ENCODE results near the gene SAMD4B. TPM values are rescaled to one million over a fixed set of nuclear protein-coding genes. Genes with fewer than 3 reads are reported as not detected.

The SAMD4B gene
- total RNA-seq, 1 donor from 2014 or later = 22.4 TPM

DNA sequence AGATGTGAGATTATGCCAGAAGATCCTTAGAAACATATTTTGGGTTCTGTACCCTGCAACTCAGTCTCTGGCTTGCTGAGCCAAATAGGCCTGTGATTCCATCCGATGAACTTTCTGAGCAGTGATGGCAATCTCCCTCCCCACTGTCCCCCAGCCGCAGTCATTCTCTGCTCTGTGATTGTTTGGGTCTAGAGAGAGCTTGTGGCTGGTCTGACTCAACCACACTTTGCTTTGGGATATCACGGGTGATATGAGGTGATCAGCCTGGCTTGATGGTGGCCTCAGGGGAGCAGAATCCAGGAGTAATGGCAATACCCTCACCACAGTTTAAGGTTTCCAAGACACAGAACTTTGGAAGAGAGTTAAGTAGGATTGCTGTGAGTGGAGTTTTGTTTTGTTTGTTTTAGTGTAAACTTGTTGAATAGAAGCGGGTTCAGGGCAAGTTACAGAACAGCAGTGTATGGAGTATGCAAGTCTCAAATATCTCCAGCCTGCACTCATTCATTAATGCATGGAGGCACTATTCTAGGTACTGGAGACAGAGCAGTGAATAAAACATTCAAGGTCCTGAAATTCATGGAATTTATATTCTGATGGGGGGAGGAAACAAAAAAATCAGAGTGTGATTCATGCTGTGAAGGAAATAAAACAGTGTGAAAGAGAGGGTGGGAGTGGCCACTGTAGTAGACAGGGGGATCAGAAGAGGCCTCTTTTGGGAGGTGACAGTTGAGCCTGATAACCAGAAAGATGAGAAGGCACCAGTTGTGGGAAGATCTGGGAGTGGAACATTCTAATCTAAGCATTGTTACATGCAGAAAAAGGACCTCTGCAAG lies 5.3 kb downstream of the SAMD4B start:
- Histone ChIP-seq H3K27me3 (ENCODE audit: control insufficient read depth in 3 of 3, insufficient read depth in 3 of 3, low read length in 3 of 3) (no peaks in the 10 kb centered on the region), H3K36me3 (ENCODE audit: control insufficient read depth in 3 of 3, insufficient read depth in 3 of 3, low read length in 3 of 3) (peaks cover 2 to 11% (median 2%) of the 10 kb centered on the region in 3 donors), H3K4me1 (ENCODE audit: control insufficient read depth in 3 of 3, insufficient read depth in 3 of 3, low read length in 3 of 3) (peaks cover 22 to 51% (median 48%) of the 10 kb centered on the region in 3 donors), H3K9ac (ENCODE audit: low read depth in 1 of 3, low read length in 3 of 3) (peak overlapping the region in 1 of 3 donors; percentile 21), H3K27ac (ENCODE audit: low read depth, low read length) (no peak overlapping the region), H3K9me3 (ENCODE audit: control insufficient read depth in 3 of 3, low read length in 3 of 3) (no peaks in the 10 kb centered on the region), H3K4me3 (ENCODE audit: low read length in 3 of 3) (no peak overlapping the region)

- H3K27ac ChIP-seq (ENCODE audit: low read depth, low read length) = no peak overlapping the region
- no peaks in the 10 kb centered on the region for H3K9me3 ChIP-seq (ENCODE audit: control insufficient read depth in 3 of 3, low read length in 3 of 3)
- no peak overlapping the region for H3K4me3 ChIP-seq (ENCODE audit: low read length in 3 of 3)
- H3K36me3 ChIP-seq (ENCODE audit: control insufficient read depth in 3 of 3, insufficient read depth in 3 of 3, low read length in 3 of 3) = peaks cover 8 to 16% (median 10%) of the 10 kb centered on the region in 3 donors
- peaks cover 11 to 41% (median 34%) of the 10 kb centered on the region in 3 donors for H3K4me1 ChIP-seq (ENCODE audit: control insufficient read depth in 3 of 3, insufficient read depth in 3 of 3, low read length in 3 of 3)
- no peak overlapping the region for H3K9ac ChIP-seq (ENCODE audit: low read depth in 1 of 3, low read length in 3 of 3)
- no peaks in the 10 kb centered on the region for H3K27me3 ChIP-seq (ENCODE audit: control insufficient read depth in 3 of 3, insufficient read depth in 3 of 3, low read length in 3 of 3)
Observed at GRCh38 chr19:39349326-39349725, 7.1 kb downstream of the SAMD4B start.

- Histone ChIP-seq H3K4me1 (ENCODE audit: control insufficient read depth in 3 of 3, insufficient read depth in 3 of 3, low read length in 3 of 3) (peaks cover 8 to 35% (median 28%) of the 10 kb centered on the region in 3 donors), H3K36me3 (ENCODE audit: control insufficient read depth in 3 of 3, insufficient read depth in 3 of 3, low read length in 3 of 3) (peaks cover 11 to 19% (median 18%) of the 10 kb centered on the region in 3 donors), H3K27ac (ENCODE audit: low read depth, low read length) (no peak overlapping the region), H3K9ac (ENCODE audit: low read depth in 1 of 3, low read length in 3 of 3) (no peak overlapping the region), H3K4me3 (ENCODE audit: low read length in 3 of 3) (no peak overlapping the region), H3K9me3 (ENCODE audit: control insufficient read depth in 3 of 3, low read length in 3 of 3) (no peaks in the 10 kb centered on the region), H3K27me3 (ENCODE audit: control insufficient read depth in 3 of 3, insufficient read depth in 3 of 3, low read length in 3 of 3) (no peaks in the 10 kb centered on the region)
Observed at GRCh38 chr19:39350156-39350555, 7.9 kb downstream of the SAMD4B start.

GRCh38 chr19:39351537-39352064 lies 9.4 kb downstream of the SAMD4B start:
- peak overlapping the region in 1 of 3 donors; percentile 7 for H3K9ac ChIP-seq (ENCODE audit: low read depth in 1 of 3, low read length in 3 of 3)
- H3K27ac ChIP-seq (ENCODE audit: low read depth, low read length) = no peak overlapping the region
- H3K9me3 ChIP-seq (ENCODE audit: control insufficient read depth in 3 of 3, low read length in 3 of 3) = no peaks in the 10 kb centered on the region
- peaks cover 0 to 25% (median 13%) of the 10 kb centered on the region in 3 donors for H3K4me1 ChIP-seq (ENCODE audit: control insufficient read depth in 3 of 3, insufficient read depth in 3 of 3, low read length in 3 of 3)
- no peak overlapping the region for H3K4me3 ChIP-seq (ENCODE audit: low read length in 3 of 3)
- no peaks in the 10 kb centered on the region for H3K27me3 ChIP-seq (ENCODE audit: control insufficient read depth in 3 of 3, insufficient read depth in 3 of 3, low read length in 3 of 3)
- peaks cover 22 to 32% (median 32%) of the 10 kb centered on the region in 3 donors for H3K36me3 ChIP-seq (ENCODE audit: control insufficient read depth in 3 of 3, insufficient read depth in 3 of 3, low read length in 3 of 3)

DNA sequence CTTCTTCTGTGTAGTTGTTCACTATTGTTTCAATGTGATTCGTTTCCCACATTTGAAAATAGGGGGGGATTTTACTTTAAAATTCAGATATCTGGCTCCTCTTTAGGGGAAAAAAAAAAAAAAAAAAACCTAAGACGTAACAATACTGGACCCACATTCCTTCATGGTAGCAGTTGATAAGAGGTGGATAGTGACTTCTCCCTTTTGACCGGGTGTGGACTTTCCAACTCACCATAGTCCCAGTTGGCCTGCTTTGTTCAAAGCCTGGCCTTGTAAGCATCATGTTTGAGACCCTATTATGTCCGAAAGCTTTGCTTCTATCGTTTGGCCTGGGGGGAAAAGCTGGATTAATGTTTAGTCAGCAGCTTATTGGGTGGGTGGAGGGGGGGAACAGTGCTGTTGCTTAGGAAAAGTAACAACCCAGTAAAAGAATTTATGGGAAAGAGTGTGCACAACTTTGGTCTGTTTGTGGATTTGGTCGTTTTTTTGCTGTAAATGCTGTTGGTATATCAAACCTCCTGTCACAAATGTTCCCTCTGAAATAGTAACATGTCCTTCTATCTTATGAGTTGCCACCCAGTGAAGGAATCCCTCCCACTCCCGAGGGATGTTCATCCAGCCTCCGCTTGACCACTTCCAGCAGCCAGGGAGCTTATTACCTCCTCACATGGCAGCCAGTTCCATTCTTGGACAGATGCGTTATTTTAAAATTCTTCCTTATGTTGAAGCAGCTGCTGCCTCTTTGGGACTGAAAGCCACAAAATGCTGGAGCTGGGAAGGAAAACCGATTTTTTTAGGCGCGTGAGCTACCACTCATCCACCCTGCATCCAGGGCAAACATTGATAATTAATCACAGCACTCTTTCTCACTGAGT lies 10.4 kb downstream of the SAMD4B start:
- H3K9ac ChIP-seq (ENCODE audit: low read depth in 1 of 3, low read length in 3 of 3) = no peak overlapping the region
- H3K27ac ChIP-seq (ENCODE audit: low read depth, low read length) = peak overlapping the region; percentile 19

DNA sequence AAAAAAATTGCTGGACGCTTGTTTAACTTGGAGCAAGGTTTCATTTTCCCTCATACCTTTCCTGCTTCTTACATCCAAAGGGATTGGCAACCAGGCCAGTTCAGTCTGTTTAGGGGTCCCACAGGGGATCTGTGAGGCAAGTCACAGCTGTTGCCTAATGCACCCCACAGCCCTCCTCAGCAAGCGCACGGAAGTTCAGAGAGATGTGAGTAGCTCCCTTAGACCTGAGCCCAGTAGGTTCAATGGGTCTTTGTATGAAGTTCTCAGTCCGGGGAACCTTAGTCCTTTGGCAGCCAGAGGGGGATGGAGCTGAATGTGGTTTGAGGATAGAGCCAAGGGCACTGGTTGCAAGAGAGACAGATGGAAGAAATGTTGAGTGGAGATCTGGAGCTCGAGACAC lies 13.0 kb downstream of the SAMD4B start:
- peaks cover 46 to 63% (median 55%) of the 10 kb centered on the region in 3 donors for H3K36me3 ChIP-seq (ENCODE audit: control insufficient read depth in 3 of 3, insufficient read depth in 3 of 3, low read length in 3 of 3)
- no peaks in the 10 kb centered on the region for H3K9me3 ChIP-seq (ENCODE audit: control insufficient read depth in 3 of 3, low read length in 3 of 3)
- H3K27me3 ChIP-seq (ENCODE audit: control insufficient read depth in 3 of 3, insufficient read depth in 3 of 3, low read length in 3 of 3) = no peaks in the 10 kb centered on the region
- H3K27ac ChIP-seq (ENCODE audit: low read depth, low read length) = no peak overlapping the region
- peaks cover 0 to 16% (median 7%) of the 10 kb centered on the region in 3 donors for H3K4me1 ChIP-seq (ENCODE audit: control insufficient read depth in 3 of 3, insufficient read depth in 3 of 3, low read length in 3 of 3)
- no peak overlapping the region for H3K4me3 ChIP-seq (ENCODE audit: low read length in 3 of 3)
- H3K9ac ChIP-seq (ENCODE audit: low read depth in 1 of 3, low read length in 3 of 3) = no peak overlapping the region

More for the DNA sequence above, 10.4 kb downstream of the SAMD4B start:
- H3K36me3 ChIP-seq (ENCODE audit: control insufficient read depth in 3 of 3, insufficient read depth in 3 of 3, low read length in 3 of 3) = peaks cover 32 to 43% (median 40%) of the 10 kb centered on the region in 3 donors
- no peaks in the 10 kb centered on the region for H3K27me3 ChIP-seq (ENCODE audit: control insufficient read depth in 3 of 3, insufficient read depth in 3 of 3, low read length in 3 of 3)
- H3K9me3 ChIP-seq (ENCODE audit: control insufficient read depth in 3 of 3, low read length in 3 of 3) = no peaks in the 10 kb centered on the region
- peaks cover 0 to 20% (median 7%) of the 10 kb centered on the region in 3 donors for H3K4me1 ChIP-seq (ENCODE audit: control insufficient read depth in 3 of 3, insufficient read depth in 3 of 3, low read length in 3 of 3)
- H3K4me3 ChIP-seq (ENCODE audit: low read length in 3 of 3) = no peak overlapping the region

DNA sequence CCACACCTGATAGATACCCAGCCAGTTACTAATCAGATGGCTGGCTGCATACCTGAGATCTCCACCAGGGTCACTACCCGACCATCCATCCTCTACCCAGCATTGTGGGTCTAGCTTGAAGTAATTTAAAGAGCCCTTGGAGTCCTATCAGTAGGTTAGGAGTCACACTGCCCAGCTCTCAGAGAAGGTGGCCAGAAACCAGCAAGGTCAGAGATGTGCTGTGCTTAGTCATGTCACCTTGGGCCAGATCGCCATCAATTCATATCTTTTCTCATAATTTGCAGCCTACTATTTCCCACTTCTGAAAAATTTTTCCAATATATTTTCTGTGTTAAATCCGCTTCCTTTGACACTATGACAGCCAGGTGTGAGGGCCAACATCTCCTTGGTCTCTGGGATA lies 13.9 kb downstream of the SAMD4B start:
- H3K36me3 ChIP-seq (ENCODE audit: control insufficient read depth in 3 of 3, insufficient read depth in 3 of 3, low read length in 3 of 3) = peaks cover 51 to 71% (median 62%) of the 10 kb centered on the region in 3 donors
- no peak overlapping the region for H3K9ac ChIP-seq (ENCODE audit: low read depth in 1 of 3, low read length in 3 of 3)
- peaks cover 0 to 15% (median 7%) of the 10 kb centered on the region in 3 donors for H3K4me1 ChIP-seq (ENCODE audit: control insufficient read depth in 3 of 3, insufficient read depth in 3 of 3, low read length in 3 of 3)
- no peaks in the 10 kb centered on the region for H3K27me3 ChIP-seq (ENCODE audit: control insufficient read depth in 3 of 3, insufficient read depth in 3 of 3, low read length in 3 of 3)
- no peaks in the 10 kb centered on the region for H3K9me3 ChIP-seq (ENCODE audit: control insufficient read depth in 3 of 3, low read length in 3 of 3)
- no peak overlapping the region for H3K27ac ChIP-seq (ENCODE audit: low read depth, low read length)
- no peak overlapping the region for H3K4me3 ChIP-seq (ENCODE audit: low read length in 3 of 3)

- H3K36me3 ChIP-seq (ENCODE audit: control insufficient read depth in 3 of 3, insufficient read depth in 3 of 3, low read length in 3 of 3) = peaks cover 51 to 71% (median 62%) of the 10 kb centered on the region in 3 donors
- peaks cover 0 to 9% (median 5%) of the 10 kb centered on the region in 3 donors for H3K4me1 ChIP-seq (ENCODE audit: control insufficient read depth in 3 of 3, insufficient read depth in 3 of 3, low read length in 3 of 3)
- no peaks in the 10 kb centered on the region for H3K27me3 ChIP-seq (ENCODE audit: control insufficient read depth in 3 of 3, insufficient read depth in 3 of 3, low read length in 3 of 3)
- no peak overlapping the region for H3K27ac ChIP-seq (ENCODE audit: low read depth, low read length)
- no peak overlapping the region for H3K4me3 ChIP-seq (ENCODE audit: low read length in 3 of 3)
- no peaks in the 10 kb centered on the region for H3K9me3 ChIP-seq (ENCODE audit: control insufficient read depth in 3 of 3, low read length in 3 of 3)
- no peak overlapping the region for H3K9ac ChIP-seq (ENCODE audit: low read depth in 1 of 3, low read length in 3 of 3)
Observed at GRCh38 chr19:39356647-39357046, 14.4 kb downstream of the SAMD4B start.

DNA sequence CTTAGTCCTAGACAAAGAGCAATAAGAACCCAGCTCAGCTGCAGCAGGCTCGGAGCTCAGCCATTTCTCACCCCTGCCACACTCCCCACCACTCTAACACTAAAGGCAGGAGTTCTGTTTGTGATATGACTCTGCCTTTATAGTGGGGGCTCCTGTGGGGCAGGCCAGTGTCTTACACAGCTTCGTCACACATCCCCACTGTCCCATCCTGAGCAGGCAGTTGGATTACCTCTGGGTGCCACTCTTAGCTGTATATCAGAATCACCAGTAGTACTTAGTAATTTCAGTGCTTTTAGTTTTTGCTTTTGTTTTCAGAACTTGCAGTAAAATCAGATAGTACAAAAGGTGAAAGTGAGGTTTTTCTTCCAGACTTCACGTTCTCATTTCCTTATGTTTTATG lies 16.8 kb downstream of the SAMD4B start:
- H3K9ac ChIP-seq (ENCODE audit: low read depth in 1 of 3, low read length in 3 of 3) = no peak overlapping the region
- H3K9me3 ChIP-seq (ENCODE audit: control insufficient read depth in 3 of 3, low read length in 3 of 3) = no peaks in the 10 kb centered on the region
- no peaks in the 10 kb centered on the region for H3K27me3 ChIP-seq (ENCODE audit: control insufficient read depth in 3 of 3, insufficient read depth in 3 of 3, low read length in 3 of 3)
- peaks cover 51 to 67% (median 65%) of the 10 kb centered on the region in 3 donors for H3K36me3 ChIP-seq (ENCODE audit: control insufficient read depth in 3 of 3, insufficient read depth in 3 of 3, low read length in 3 of 3)
- H3K4me1 ChIP-seq (ENCODE audit: control insufficient read depth in 3 of 3, insufficient read depth in 3 of 3, low read length in 3 of 3) = peaks cover 20 to 23% (median 22%) of the 10 kb centered on the region in 3 donors
- H3K4me3 ChIP-seq (ENCODE audit: low read length in 3 of 3) = no peak overlapping the region
- H3K27ac ChIP-seq (ENCODE audit: low read depth, low read length) = no peak overlapping the region
